Measurements from ENCODE around the gene PHACTR1.
A peak's percentile ranks its signal among the peaks of the same experiment; 100 is the strongest.

The PHACTR1 gene

GRCh38 chr6:13273202-13273930 is 556.8 kb downstream of the PHACTR1 start:
- no peak for DNase-seq (ENCODE audit: extremely low read depth, low read depth)
- TF ChIP-seq CTCF (IDR thresholded peaks at IDR 0.05; ENCODE audit: low read depth, low read length, missing control alignments), result no peak
- no peak overlapping the region for H3K4me3 ChIP-seq (replicated peaks; ENCODE audit: low read depth, low read length)

GRCh38 chr6:13273931-13274706 is 557.6 kb downstream of the PHACTR1 start:
- no peak overlapping the region for H3K4me3 ChIP-seq (replicated peaks; ENCODE audit: low read depth, low read length)
- DNase-seq (ENCODE audit: extremely low read depth, low read depth), result no peak
- no peak for TF ChIP-seq CTCF (IDR thresholded peaks at IDR 0.05; ENCODE audit: low read depth, low read length, missing control alignments)

GRCh38 chr6:13274707-13275434 is 558.3 kb downstream of the PHACTR1 start:
- H3K4me3 ChIP-seq (replicated peaks; ENCODE audit: low read depth, low read length), result no peak overlapping the region
- TF ChIP-seq CTCF (IDR thresholded peaks at IDR 0.05; ENCODE audit: low read depth, low read length, missing control alignments), result no peak
- DNase-seq (ENCODE audit: extremely low read depth, low read depth), result no peak

GRCh38 chr6:13275435-13275989 is 558.9 kb downstream of the PHACTR1 start:
- no peak overlapping the region for H3K4me3 ChIP-seq (replicated peaks; ENCODE audit: low read depth, low read length)
- no peak for TF ChIP-seq CTCF (IDR thresholded peaks at IDR 0.05; ENCODE audit: low read depth, low read length, missing control alignments)
- DNase-seq (ENCODE audit: extremely low read depth, low read depth), result no peak

- no peak overlapping the region for H3K4me3 ChIP-seq (replicated peaks; ENCODE audit: low read depth, low read length)
- DNase-seq (ENCODE audit: extremely low read depth, low read depth), result no peak
- no peak for TF ChIP-seq CTCF (IDR thresholded peaks at IDR 0.05; ENCODE audit: low read depth, low read length, missing control alignments)
Measured at GRCh38 chr6:13277231-13277630, 560.7 kb downstream of the PHACTR1 start.

- DNase-seq (ENCODE audit: extremely low read depth, low read depth), result no peak
- H3K4me3 ChIP-seq (replicated peaks; ENCODE audit: low read depth, low read length), result no peak overlapping the region
- TF ChIP-seq CTCF (IDR thresholded peaks at IDR 0.05; ENCODE audit: low read depth, low read length, missing control alignments), result peak; percentile 34
Measured at GRCh38 chr6:13278164-13278563, 561.6 kb downstream of the PHACTR1 start.
